ENCODE measurements around the gene PLCB4. TPM values are rescaled to one million over a fixed set of nuclear protein-coding genes. Genes with fewer than 3 reads are reported as not detected.

PLCB4 gene
- total RNA-seq, 4 donors from 2014 or later: 4.4 to 11.5 (median 8.7) TPM

- TF ChIP-seq, protein P1, sequence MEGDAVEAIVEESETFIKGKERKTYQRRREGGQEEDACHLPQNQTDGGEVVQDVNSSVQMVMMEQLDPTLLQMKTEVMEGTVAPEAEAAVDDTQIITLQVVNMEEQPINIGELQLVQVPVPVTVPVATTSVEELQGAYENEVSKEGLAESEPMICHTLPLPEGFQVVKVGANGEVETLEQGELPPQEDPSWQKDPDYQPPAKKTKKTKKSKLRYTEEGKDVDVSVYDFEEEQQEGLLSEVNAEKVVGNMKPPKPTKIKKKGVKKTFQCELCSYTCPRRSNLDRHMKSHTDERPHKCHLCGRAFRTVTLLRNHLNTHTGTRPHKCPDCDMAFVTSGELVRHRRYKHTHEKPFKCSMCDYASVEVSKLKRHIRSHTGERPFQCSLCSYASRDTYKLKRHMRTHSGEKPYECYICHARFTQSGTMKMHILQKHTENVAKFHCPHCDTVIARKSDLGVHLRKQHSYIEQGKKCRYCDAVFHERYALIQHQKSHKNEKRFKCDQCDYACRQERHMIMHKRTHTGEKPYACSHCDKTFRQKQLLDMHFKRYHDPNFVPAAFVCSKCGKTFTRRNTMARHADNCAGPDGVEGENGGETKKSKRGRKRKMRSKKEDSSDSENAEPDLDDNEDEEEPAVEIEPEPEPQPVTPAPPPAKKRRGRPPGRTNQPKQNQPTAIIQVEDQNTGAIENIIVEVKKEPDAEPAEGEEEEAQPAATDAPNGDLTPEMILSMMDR (IDR thresholded peaks at IDR 0.05; ENCODE audit: low read depth): no peak
These were observed 159.2 kb downstream of the PLCB4 start for GRCh38 chr20:9227896-9228615.

GRCh38 chr20:9228774-9229450, 160.0 kb downstream of the PLCB4 start:
- TF ChIP-seq, protein P1 (IDR thresholded peaks at IDR 0.05; ENCODE audit: low read depth): no peak

DNA sequence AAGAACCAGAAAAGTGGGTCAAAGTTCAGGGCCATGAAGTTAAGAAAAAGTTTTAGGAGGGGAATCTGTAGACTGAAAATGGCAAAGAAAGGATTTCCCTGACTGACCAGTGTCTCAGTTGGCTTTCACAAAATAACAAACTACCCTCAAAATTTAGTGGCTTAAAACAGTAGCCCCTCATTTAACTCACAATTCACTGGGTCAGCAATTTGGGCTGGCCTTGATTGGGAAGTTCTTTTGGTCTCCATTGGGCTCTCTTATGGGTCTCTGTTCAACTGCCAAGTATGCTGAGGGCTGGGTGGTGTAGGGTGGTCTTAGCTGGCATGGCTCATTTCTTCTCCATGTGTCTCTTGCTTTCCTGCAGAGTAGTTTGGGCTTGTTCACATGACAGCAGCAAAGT, 161.5 kb downstream of the PLCB4 start:
- TF ChIP-seq, protein P1 (IDR thresholded peaks at IDR 0.05; ENCODE audit: low read depth): no peak

- TF ChIP-seq, protein P1 (IDR thresholded peaks at IDR 0.05; ENCODE audit: low read depth): no peak
These were observed 164.9 kb downstream of the PLCB4 start for GRCh38 chr20:9233804-9234203.

DNA sequence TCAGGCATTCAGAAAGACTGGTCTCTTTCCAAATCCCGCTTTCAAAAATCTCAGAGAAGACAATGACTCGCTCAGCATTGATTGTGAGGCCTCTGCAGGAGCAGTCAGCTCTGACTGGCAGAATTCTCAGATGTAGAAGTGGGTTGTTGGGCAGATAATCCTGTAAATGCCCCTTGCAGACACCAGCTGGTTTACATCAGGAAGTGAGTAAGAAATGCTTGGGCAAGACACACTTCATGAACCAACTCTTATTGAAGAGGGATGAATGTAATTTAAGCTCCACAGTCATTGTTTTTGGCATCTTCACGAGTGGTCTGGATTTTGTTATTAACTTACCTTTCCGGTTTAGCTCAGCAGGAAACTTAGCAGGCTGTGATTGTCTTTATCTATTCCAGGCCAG, 166.6 kb downstream of the PLCB4 start:
- TF ChIP-seq, protein P1 (IDR thresholded peaks at IDR 0.05; ENCODE audit: low read depth): no peak

GRCh38 chr20:9236458-9236857, 167.6 kb downstream of the PLCB4 start:
- TF ChIP-seq, protein P1 (IDR thresholded peaks at IDR 0.05; ENCODE audit: low read depth): no peak

DNA sequence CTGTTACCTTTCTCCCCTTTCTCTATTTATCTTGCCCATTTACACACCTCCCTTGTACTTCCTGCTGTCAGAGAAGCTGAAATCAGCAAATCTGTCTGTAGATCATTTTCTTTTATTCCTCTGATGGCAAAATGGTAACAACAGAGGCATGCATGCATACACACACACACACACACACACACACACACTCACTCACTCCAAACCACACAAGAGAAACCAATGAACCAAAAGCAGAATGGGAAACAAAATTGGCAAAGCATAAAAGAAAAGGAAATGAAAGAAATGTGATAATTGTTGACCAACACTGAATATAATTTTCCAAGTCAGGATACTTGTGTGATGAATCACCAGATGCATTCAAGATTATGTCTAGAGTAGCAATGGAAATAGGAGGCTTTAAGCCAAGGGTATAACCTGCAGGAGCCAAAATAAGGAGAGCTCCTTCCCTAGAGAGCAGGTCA, 172.4 kb downstream of the PLCB4 start:
- TF ChIP-seq, protein P1 (IDR thresholded peaks at IDR 0.05; ENCODE audit: low read depth): no peak
